ENCODE data around the gene QDPR.

Gene QDPR

DNA sequence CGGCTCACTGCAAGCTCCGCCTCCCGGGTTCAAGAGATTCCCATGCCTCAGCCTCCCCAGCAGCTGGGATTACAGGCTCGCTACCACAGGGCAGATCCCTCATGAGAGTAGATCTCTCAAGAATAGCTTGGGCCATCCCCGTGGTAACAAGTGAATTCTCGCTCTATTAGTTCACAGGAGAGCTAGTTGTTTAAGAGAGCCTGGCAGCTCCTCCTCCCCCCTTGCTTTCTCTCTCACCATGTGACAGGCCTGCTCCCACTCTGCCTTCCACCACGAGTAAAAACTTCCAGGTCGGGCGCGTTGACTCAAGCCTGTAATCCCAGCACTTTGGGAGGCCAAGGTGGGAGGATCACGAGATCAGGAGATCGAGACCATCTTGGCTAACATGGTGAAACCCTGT is 34.8 kb upstream of the QDPR start:
- Histone ChIP-seq H3K79me2 (ENCODE audit: insufficient read depth, low read length) (no peaks in the 10 kb centered on the region), H3K9me3 (ENCODE audit: insufficient read depth, low read length, severe bottlenecking) (no peaks in the 10 kb centered on the region), H3K27ac (ENCODE audit: low read length) (no peak overlapping the region), H3K4me2 (ENCODE audit: insufficient read depth, low read length) (no peak overlapping the region), H3K9ac (ENCODE audit: low read depth, low read length) (no peak overlapping the region), H3K27me3 (ENCODE audit: insufficient read depth, low read length, poor library complexity) (peaks cover 3% of the 10 kb centered on the region), H3K4me1 (ENCODE audit: insufficient read depth, low read length) (0 out of 2 replicates have a peak, but pooled peaks cover 2% of the 10 kb centered on the region), H2AFZ (ENCODE audit: low read depth, low read length) (no peak overlapping the region), H3K36me3 (ENCODE audit: insufficient read depth, low read length) (no peaks in the 10 kb centered on the region), H3K4me3 (ENCODE audit: low read depth in 1 of 2, low read length in 2 of 2) (no peak overlapping the region), H4K20me1 (ENCODE audit: insufficient read depth, low read length) (no peaks in the 10 kb centered on the region)
- DNase-seq (no peak), ATAC-seq (ENCODE audit: insufficient read depth, low read depth) (no peak)
- TF ChIP-seq CTCF (IDR thresholded peaks at IDR 0.05; ENCODE audit: borderline replicate concordance, extremely low read depth, low read length, poor library complexity, severe bottlenecking): no peak
- TF ChIP-seq EZH2 (IDR thresholded peaks at IDR 0.05; ENCODE audit: borderline replicate concordance, low read depth, low read length, severe bottlenecking): no peak

DNA sequence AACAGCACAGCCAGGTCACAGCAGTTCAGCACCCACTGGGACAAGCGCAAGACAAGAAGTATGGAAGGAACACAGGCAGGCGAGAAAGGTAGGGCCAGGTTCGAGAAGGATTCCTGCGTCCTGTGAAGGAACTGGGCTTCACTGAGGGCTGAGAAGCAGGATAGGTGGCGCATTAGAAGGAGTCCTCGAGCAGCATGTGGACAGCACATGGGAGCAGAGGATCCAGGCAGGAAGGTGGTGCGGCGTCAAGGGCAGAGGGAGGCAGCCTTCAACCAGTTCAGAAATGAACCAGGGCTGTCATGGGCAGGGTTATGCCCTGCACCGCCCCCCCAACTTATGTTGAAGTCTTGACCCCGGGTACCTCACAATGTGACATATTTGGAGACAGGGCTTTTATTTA is 34.3 kb upstream of the QDPR start:
- DNase-seq (no peak), ATAC-seq (ENCODE audit: insufficient read depth, low read depth) (no peak)
- H4K20me1 ChIP-seq (ENCODE audit: insufficient read depth, low read length): no peaks in the 10 kb centered on the region
- H3K36me3 ChIP-seq (ENCODE audit: insufficient read depth, low read length): no peaks in the 10 kb centered on the region
- H3K27me3 ChIP-seq (ENCODE audit: insufficient read depth, low read length, poor library complexity): no peaks in the 10 kb centered on the region
- no peaks in the 10 kb centered on the region for H3K9me3 ChIP-seq (ENCODE audit: insufficient read depth, low read length, severe bottlenecking)
- H3K79me2 ChIP-seq (ENCODE audit: insufficient read depth, low read length): no peaks in the 10 kb centered on the region
- H3K27ac ChIP-seq (ENCODE audit: low read length): no peak overlapping the region
- H3K4me2 ChIP-seq (ENCODE audit: insufficient read depth, low read length): no peak overlapping the region
- H3K4me3 ChIP-seq (ENCODE audit: low read depth in 1 of 2, low read length in 2 of 2): no peak overlapping the region
- H3K9ac ChIP-seq (ENCODE audit: low read depth, low read length): no peak overlapping the region
- TF ChIP-seq EZH2 (IDR thresholded peaks at IDR 0.05; ENCODE audit: borderline replicate concordance, low read depth, low read length, severe bottlenecking) (no peak), CTCF (IDR thresholded peaks at IDR 0.05; ENCODE audit: borderline replicate concordance, extremely low read depth, low read length, poor library complexity, severe bottlenecking) (no peak)
- H3K4me1 ChIP-seq (ENCODE audit: insufficient read depth, low read length): 0 out of 2 replicates have a peak, but pooled peaks cover 2% of the 10 kb centered on the region
- no peak overlapping the region for H2AFZ ChIP-seq (ENCODE audit: low read depth, low read length)

- Histone ChIP-seq H3K4me1 (ENCODE audit: insufficient read depth, low read length) (0 out of 2 replicates have a peak, but pooled peaks cover 2% of the 10 kb centered on the region), H4K20me1 (ENCODE audit: insufficient read depth, low read length) (no peaks in the 10 kb centered on the region), H3K9ac (ENCODE audit: low read depth, low read length) (no peak overlapping the region), H3K4me2 (ENCODE audit: insufficient read depth, low read length) (no peak overlapping the region), H3K79me2 (ENCODE audit: insufficient read depth, low read length) (no peaks in the 10 kb centered on the region), H2AFZ (ENCODE audit: low read depth, low read length) (no peak overlapping the region), H3K27me3 (ENCODE audit: insufficient read depth, low read length, poor library complexity) (no peaks in the 10 kb centered on the region), H3K4me3 (ENCODE audit: low read depth in 1 of 2, low read length in 2 of 2) (no peak overlapping the region), H3K27ac (ENCODE audit: low read length) (no peak overlapping the region), H3K9me3 (ENCODE audit: insufficient read depth, low read length, severe bottlenecking) (no peaks in the 10 kb centered on the region), H3K36me3 (ENCODE audit: insufficient read depth, low read length) (no peaks in the 10 kb centered on the region)
- DNase-seq: no peak
- ATAC-seq (ENCODE audit: insufficient read depth, low read depth): no peak
- TF ChIP-seq CTCF (IDR thresholded peaks at IDR 0.05; ENCODE audit: borderline replicate concordance, extremely low read depth, low read length, poor library complexity, severe bottlenecking) (no peak), EZH2 (IDR thresholded peaks at IDR 0.05; ENCODE audit: borderline replicate concordance, low read depth, low read length, severe bottlenecking) (no peak)
Observed at GRCh38 chr4:17545374-17546140, 33.7 kb upstream of the QDPR start.

Measured in DND-41 (cell line).